Left ventricle myocardium superior (tissue), 1 donor: ENCODE measurements around the gene TBC1D26. TPM values are rescaled to one million over a fixed set of nuclear protein-coding genes. Genes with fewer than 3 reads are reported as not detected.

ENCODE experiments used
- total RNA-seq: library from RNA; stranded (reverse); fragmentation: NEBNext Ultra II Directional; extraction: Animal tissue kit (Norgen Biotek cat#: 25700); gene quantifications from one replicate; pipeline ENCODE4 v1.2.1, GENCODE V29; 2021
- donor health status: DM: no; HTN: yes; CAD: no; lungs with severe emphysema.

TBC1D26 gene
- total RNA-seq, 1 donor from 2014 or later, result not detected

Other genes with a start within 250 kb of the TBC1D26 start
- gene TVP23C, start 168.8 kb upstream of the TBC1D26 start, total RNA-seq, result 2.5 TPM
- gene FBXW10B, start 112.6 kb upstream of the TBC1D26 start, total RNA-seq, result 0.35 TPM
- 24.9 TPM for gene TRIM16, start 48.0 kb upstream of the TBC1D26 start, total RNA-seq
- 12.5 TPM for gene ZNF286A, start 32.5 kb upstream of the TBC1D26 start, total RNA-seq
- 0.57 TPM for gene ADORA2B, start 212.8 kb downstream of the TBC1D26 start, total RNA-seq